K562 (cell line): Measurements from ENCODE around the gene VPS33A. TPM values are rescaled to one million over a fixed set of nuclear protein-coding genes. Genes with fewer than 3 reads are reported as not detected.

Experiments used
- ARID3A ChIP-seq: IDR thresholded peaks from 2 replicates; pipeline ENCODE4 v1.6.1; 2012; ENCODE audit warnings: low read depth, low read length, improper control_type of control experiment, borderline replicate concordance
- CBX1 ChIP-seq: sonication (generic); IDR thresholded peaks from 2 replicates; pipeline ENCODE4 v1.6.1; 2016; ENCODE audit warnings: antibody characterized with exemption, low read depth, mild to moderate bottlenecking
- DMBX1 ChIP-seq: fragments of 250-450 bp; sonication (Bioruptor Pico); IDR thresholded peaks from 2 replicates; pipeline ENCODE4 v1.8.0; 2022; ENCODE audit warnings: inconsistent platforms, mild to moderate bottlenecking, moderate library complexity, borderline replicate concordance
- ETV1 ChIP-seq: fragments of 450-650 bp; conservative IDR thresholded peaks from 2 replicates; pipeline ENCODE4 v1.6.1; 2016; ENCODE audit warnings: missing genetic modification characterization, control low read depth, low read depth, missing compliant biosample characterization
- GMEB1 ChIP-seq: fragments of 250-450 bp; sonication (Bioruptor Pico); IDR thresholded peaks from 2 replicates; pipeline ENCODE4 v1.4.0; 2020; ENCODE audit warnings: mild to moderate bottlenecking
- HMGXB4 ChIP-seq: sonication (generic); formaldehyde crosslinking; IDR thresholded peaks from 2 replicates; pipeline ENCODE4 v1.8.1; 2023; ENCODE audit warnings: mild to moderate bottlenecking, missing genetic modification reagents
- LCOR ChIP-seq: sonication (generic); formaldehyde crosslinking; IDR thresholded peaks from 2 replicates; pipeline ENCODE4 v1.8.0; 2022; ENCODE audit warnings: mild to moderate bottlenecking, missing genetic modification reagents
- NFYB ChIP-seq: IDR thresholded peaks from 2 replicates; pipeline ENCODE4 v1.6.1; 2011; ENCODE audit warnings: mild to moderate bottlenecking, moderate library complexity; ENCODE audit not compliant: insufficient read length; ENCODE audit errors: extremely low read depth
- NR3C1 ChIP-seq: sonication (generic); formaldehyde crosslinking; IDR thresholded peaks from 2 replicates; pipeline ENCODE4 v1.8.1; 2022; ENCODE audit warnings: missing genetic modification reagents
- NUFIP1 ChIP-seq: fragments of 450-650 bp; IDR thresholded peaks from 2 replicates; pipeline ENCODE4 v1.6.1; 2018; ENCODE audit not compliant: partially characterized antibody
- SIN3A ChIP-seq, 2 experiments: fragments of 150-350 bp in 1 of 2; IDR thresholded peaks; 2 replicates each; pipeline ENCODE4 v1.6.1; 2011 to 2016; ENCODE audit warnings: borderline replicate concordance in 2 of 2, low read depth in 2 of 2, low read length in 2 of 2, mild to moderate bottlenecking in 2 of 2, moderate library complexity in 2 of 2; ENCODE audit not compliant: control insufficient read depth in 1 of 2
- SMAD2 ChIP-seq: fragments of 150-350 bp; IDR thresholded peaks from 2 replicates; pipeline ENCODE4 v1.6.1; 2014; ENCODE audit warnings: low read depth, mild to moderate bottlenecking, low read length
- SMARCC2 ChIP-seq: fragments of 450-650 bp; IDR thresholded peaks from 2 replicates; pipeline ENCODE4 v1.6.1; 2017; ENCODE audit warnings: antibody characterized with exemption, moderate library complexity, mild to moderate bottlenecking, low read depth
- SNIP1 ChIP-seq: fragments of 450-650 bp; IDR thresholded peaks from 2 replicates; pipeline ENCODE4 v1.7.1; 2017; ENCODE audit warnings: low read depth, mild to moderate bottlenecking
- SRSF3 ChIP-seq: fragments of 200-400 bp; formaldehyde crosslinking; IDR thresholded peaks from 2 replicates; pipeline ENCODE4 v1.6.1; 2016; ENCODE audit warnings: mild to moderate bottlenecking, low read length, moderate library complexity; ENCODE audit not compliant: insufficient read depth
- ZBTB33 ChIP-seq: sonication (generic); formaldehyde crosslinking; IDR thresholded peaks from 2 replicates; pipeline ENCODE4 v1.8.1; 2023; ENCODE audit warnings: mild to moderate bottlenecking, missing genetic modification reagents
- ZKSCAN3 ChIP-seq: fragments of 250-450 bp; sonication (Bioruptor Pico); IDR thresholded peaks from 2 replicates; pipeline ENCODE4 v1.4.0; 2020
- ZNF41 ChIP-seq: fragments of 250-450 bp; sonication (Bioruptor Pico); conservative IDR thresholded peaks from 2 replicates; pipeline ENCODE4 v1.4.0; 2020; ENCODE audit warnings: mild to moderate bottlenecking
- ZNF511 ChIP-seq: sonication (generic); formaldehyde crosslinking; IDR thresholded peaks from 2 replicates; pipeline ENCODE4 v1.8.0; 2022; ENCODE audit warnings: mild to moderate bottlenecking, missing genetic modification reagents
- polyA plus RNA-seq, 8 experiments: library from polyadenylated mRNA; depleted of rRNA in 4 of 8; stranded (reverse) in 5 of 8; unstranded in 3 of 8; fragments of >200 nt; fragmentation: Nextera tagmentation in 2 of 8; fragmentation: Illumina TruSeq in 1 of 8; extraction: Ambion mirVana in 2 of 8; extraction: Trizol in 1 of 8; gene quantifications; 2 replicates each; pipeline versions ENCODE4 v1.2.1 to v1.2.3, GENCODE V29; 2011 to 2014; ENCODE audit warnings: inconsistent platforms in 1 of 8, missing spikeins in 1 of 8
- total RNA-seq, 7 experiments: library from RNA; depleted of rRNA in 6 of 7; stranded (reverse); fragments of >200 nt in 6 of 7; fragmentation: Illumina TruSeq in 2 of 7; extraction: Trizol in 2 of 7; gene quantifications; 2 replicates each; pipeline versions ENCODE4 v1.2.1 to v1.2.3, GENCODE V29; 2011 to 2021; ENCODE audit warnings: low replicate concordance in 1 of 7

Gene VPS33A
- total and polyA plus RNA-seq, 9 of the 15 experiments (the other 6 are each of a cell fraction or from before 2014, with no cell fraction given) = 10.6 to 34.3 (median 25.3) TPM

GRCh38 chr12:122190842-122191668 lies 75.2 kb downstream of the VPS33A start (continued):
- TF ChIP-seq ZBTB33 (CRISPR knock-in tag) (peak; percentile 55; the same call in 1 of the 2 replicates), GMEB1 (no peak), HMGXB4 (CRISPR knock-in tag) (no peak), ZNF41 (CRISPR knock-in tag) (no peak), ZNF511 (CRISPR knock-in tag) (no peak), ARID3A (no peak), LCOR (CRISPR knock-in tag) (no peak), ETV1 (tag) (no peak), DMBX1 (CRISPR knock-in tag) (no peak), NUFIP1 (no peak), SIN3A (IDR thresholded peaks at IDR 0.05; ENCODE audit: borderline replicate concordance in 2 of 2, control insufficient read depth in 1 of 2, low read depth in 2 of 2, low read length in 2 of 2) (no peak), SRSF3 (no peak), SMAD2 (no peak), NR3C1 (CRISPR knock-in tag) (no peak), CBX1 (no peak), SNIP1 (no peak), ZKSCAN3 (CRISPR knock-in tag) (no peak), NFYB (no peak), SMARCC2 (no peak)
